ENCODE results near the gene BRINP1.

DNA sequence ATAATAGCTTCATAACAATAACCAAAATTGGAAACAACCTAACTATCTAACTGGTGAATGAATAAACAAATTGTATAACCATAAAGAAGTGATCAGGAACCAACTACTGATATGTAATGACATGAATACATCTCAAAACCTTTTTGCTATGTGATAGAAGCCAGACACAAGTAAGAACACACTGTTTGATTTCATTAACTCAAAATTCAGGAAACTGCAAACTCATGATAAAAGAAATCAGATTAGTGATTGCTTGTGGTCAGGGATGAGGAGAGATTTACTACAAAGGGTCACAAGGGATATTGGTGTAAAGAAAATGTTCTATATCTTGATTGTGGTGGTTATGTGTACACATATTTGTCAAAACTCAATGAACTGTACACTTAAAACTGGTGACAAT, 22.6 kb upstream of the BRINP1 start:
- TF ChIP-seq GABPA (IDR thresholded peaks at IDR 0.05; ENCODE audit: low read depth), result no peak
- no peak for TF ChIP-seq CTCF (IDR thresholded peaks at IDR 0.05; ENCODE audit: insufficient read depth, low read length)
- TF ChIP-seq REST (IDR thresholded peaks at IDR 0.05; ENCODE audit: insufficient replicate concordance, low read depth), result no peak

Data from HL-60 (cell line).